Measurements from ENCODE around the gene ATF7.

GRCh38 chr12:53514628-53515290 is 111.4 kb downstream of the ATF7 start:
- TF ChIP-seq POLR2A (IDR thresholded peaks at IDR 0.05; ENCODE audit: low read length) (no peak), GATA1 (IDR thresholded peaks at IDR 0.05; ENCODE audit: low read depth, low read length) (no peak)

All from erythroblast (primary cell).